Measurements from ENCODE around the gene POLDIP3.

The POLDIP3 gene

DNA sequence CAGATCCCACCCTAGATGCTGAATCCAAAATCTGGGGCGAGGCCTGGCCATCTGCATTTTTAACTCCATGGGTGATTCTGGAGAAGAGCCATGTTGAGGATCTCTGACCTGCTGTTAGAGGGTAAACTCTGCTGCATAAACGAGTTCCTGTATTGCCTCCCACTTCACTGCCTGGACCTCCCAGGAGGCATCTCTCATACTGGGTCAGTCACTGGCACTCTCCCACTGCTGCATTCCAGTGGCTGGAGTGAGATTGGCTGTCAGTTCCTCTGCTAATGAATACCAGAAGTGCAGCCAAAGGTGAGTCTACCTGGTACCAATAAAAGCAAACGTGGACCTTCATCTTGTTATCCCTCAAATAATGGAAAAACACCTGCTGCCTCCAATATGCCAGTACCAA lies 10.3 kb downstream of the POLDIP3 start:
- no peak for DNase-seq (ENCODE audit: low read depth, low spot score)
- no CpG with 5 or more reads among the region's 3 CpGs for WGBS (ENCODE audit: insufficient coverage, insufficient read length)
- no peaks in the 10 kb centered on the region for H3K4me1 ChIP-seq (ENCODE audit: control insufficient read depth, insufficient read depth, low read length)
- H3K27me3 ChIP-seq (ENCODE audit: control insufficient read depth, insufficient read depth, low read length) = no peaks in the 10 kb centered on the region
- no peak overlapping the region for H3K27ac ChIP-seq (ENCODE audit: low read length)
- H3K36me3 ChIP-seq (ENCODE audit: control insufficient read depth, insufficient read depth, low read length) = peaks cover 13% of the 10 kb centered on the region; the same call in 1 of the 2 replicates
- H3K9me3 ChIP-seq (ENCODE audit: control insufficient read depth, insufficient read depth, low read length) = no peaks in the 10 kb centered on the region
- no peak overlapping the region for H3K4me3 ChIP-seq (ENCODE audit: low read length)

DNA sequence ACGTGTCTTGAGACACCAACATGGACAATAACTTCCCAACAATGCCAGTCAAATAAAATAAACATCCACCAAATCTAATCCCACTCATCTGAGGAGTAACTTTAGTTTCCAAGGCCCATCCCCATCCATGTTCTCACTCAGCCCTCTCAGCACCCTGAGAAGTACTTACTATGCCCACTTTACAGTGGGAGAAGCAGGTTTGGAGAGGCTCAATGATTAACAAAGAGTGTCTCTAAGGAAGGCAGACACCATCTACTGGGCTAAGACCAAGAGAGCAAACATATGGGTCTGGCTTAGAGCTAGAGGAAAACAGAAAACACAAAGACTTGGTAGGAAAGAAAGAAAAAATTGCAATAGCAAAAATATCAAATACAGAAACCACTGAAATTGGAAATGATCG lies 11.3 kb downstream of the POLDIP3 start:
- no peak overlapping the region for H3K4me3 ChIP-seq (ENCODE audit: low read length)
- no peaks in the 10 kb centered on the region for H3K27me3 ChIP-seq (ENCODE audit: control insufficient read depth, insufficient read depth, low read length)
- DNase-seq (ENCODE audit: low read depth, low spot score) = no peak
- H3K27ac ChIP-seq (ENCODE audit: low read length) = no peak overlapping the region
- no peaks in the 10 kb centered on the region for H3K9me3 ChIP-seq (ENCODE audit: control insufficient read depth, insufficient read depth, low read length)
- H3K36me3 ChIP-seq (ENCODE audit: control insufficient read depth, insufficient read depth, low read length) = peaks cover 21% of the 10 kb centered on the region
- WGBS (ENCODE audit: insufficient coverage, insufficient read length) = no CpG with 5 or more reads among the region's 2 CpGs
- H3K4me1 ChIP-seq (ENCODE audit: control insufficient read depth, insufficient read depth, low read length) = no peaks in the 10 kb centered on the region

DNA sequence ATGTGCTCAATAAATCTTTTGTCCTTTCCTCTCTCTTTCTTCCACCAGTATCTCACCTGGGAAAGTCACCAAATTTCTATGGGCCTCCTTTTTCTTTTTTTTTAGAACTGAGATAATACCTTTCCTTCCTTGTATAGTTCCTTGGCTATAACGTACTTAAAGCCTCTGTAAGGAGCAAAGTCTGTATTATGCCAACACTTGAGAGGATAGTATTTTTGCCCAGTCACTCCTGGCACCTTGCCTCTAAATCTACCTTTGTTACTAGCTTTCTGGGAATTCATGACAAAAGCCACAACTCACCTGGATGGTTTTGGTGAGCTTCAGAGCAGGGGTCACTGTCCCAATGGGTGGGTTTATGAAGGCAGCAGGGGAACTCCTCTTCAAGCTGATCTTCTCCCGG lies 12.2 kb downstream of the POLDIP3 start:
- H3K9me3 ChIP-seq (ENCODE audit: control insufficient read depth, insufficient read depth, low read length) = no peaks in the 10 kb centered on the region
- no CpG with 5 or more reads among the region's 2 CpGs for WGBS (ENCODE audit: insufficient coverage, insufficient read length)
- no peak for DNase-seq (ENCODE audit: low read depth, low spot score)

DNA sequence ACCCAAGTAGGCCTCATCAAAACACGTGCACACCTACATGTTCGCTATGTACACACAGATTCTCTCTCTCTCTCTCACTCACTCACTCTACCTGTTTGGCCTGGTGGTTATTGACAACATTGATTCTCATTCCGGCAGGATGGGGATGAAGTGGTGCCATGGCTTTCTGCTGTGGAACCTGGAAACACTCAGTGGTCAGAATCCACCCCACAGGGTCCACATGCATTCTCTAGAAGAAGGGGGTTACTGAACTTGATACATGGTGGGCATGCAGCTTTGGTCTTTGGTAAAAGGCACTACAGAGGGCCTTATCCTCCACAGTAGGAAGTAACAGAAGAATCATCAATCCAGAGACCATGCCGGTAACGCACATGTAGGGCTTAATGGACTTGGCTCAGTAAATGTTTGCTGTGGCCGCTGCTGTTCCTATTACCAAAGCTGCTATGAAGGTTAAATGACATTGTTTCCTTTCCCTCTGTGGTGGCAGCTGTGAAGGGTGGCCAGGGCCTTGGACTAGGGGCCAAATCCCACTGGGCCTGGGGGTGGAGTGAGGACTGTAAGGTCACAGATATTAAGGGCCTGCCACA lies 12.7 kb downstream of the POLDIP3 start:
- Histone ChIP-seq H3K9me3 (ENCODE audit: control insufficient read depth, insufficient read depth, low read length) (no peaks in the 10 kb centered on the region), H3K4me3 (ENCODE audit: low read length) (no peak overlapping the region), H3K36me3 (ENCODE audit: control insufficient read depth, insufficient read depth, low read length) (peaks cover 25% of the 10 kb centered on the region), H3K27ac (ENCODE audit: low read length) (no peak overlapping the region), H3K4me1 (ENCODE audit: control insufficient read depth, insufficient read depth, low read length) (no peaks in the 10 kb centered on the region), H3K27me3 (ENCODE audit: control insufficient read depth, insufficient read depth, low read length) (no peaks in the 10 kb centered on the region)
- no CpG with 5 or more reads among the region's 6 CpGs for WGBS (ENCODE audit: insufficient coverage, insufficient read length)
- no peak for DNase-seq (ENCODE audit: low read depth, low spot score)

More for the DNA sequence above, 12.2 kb downstream of the POLDIP3 start:
- peaks cover 21% of the 10 kb centered on the region for H3K36me3 ChIP-seq (ENCODE audit: control insufficient read depth, insufficient read depth, low read length)
- H3K4me3 ChIP-seq (ENCODE audit: low read length) = no peak overlapping the region
- H3K4me1 ChIP-seq (ENCODE audit: control insufficient read depth, insufficient read depth, low read length) = no peaks in the 10 kb centered on the region
- no peaks in the 10 kb centered on the region for H3K27me3 ChIP-seq (ENCODE audit: control insufficient read depth, insufficient read depth, low read length)
- H3K27ac ChIP-seq (ENCODE audit: low read length) = no peak overlapping the region

DNA sequence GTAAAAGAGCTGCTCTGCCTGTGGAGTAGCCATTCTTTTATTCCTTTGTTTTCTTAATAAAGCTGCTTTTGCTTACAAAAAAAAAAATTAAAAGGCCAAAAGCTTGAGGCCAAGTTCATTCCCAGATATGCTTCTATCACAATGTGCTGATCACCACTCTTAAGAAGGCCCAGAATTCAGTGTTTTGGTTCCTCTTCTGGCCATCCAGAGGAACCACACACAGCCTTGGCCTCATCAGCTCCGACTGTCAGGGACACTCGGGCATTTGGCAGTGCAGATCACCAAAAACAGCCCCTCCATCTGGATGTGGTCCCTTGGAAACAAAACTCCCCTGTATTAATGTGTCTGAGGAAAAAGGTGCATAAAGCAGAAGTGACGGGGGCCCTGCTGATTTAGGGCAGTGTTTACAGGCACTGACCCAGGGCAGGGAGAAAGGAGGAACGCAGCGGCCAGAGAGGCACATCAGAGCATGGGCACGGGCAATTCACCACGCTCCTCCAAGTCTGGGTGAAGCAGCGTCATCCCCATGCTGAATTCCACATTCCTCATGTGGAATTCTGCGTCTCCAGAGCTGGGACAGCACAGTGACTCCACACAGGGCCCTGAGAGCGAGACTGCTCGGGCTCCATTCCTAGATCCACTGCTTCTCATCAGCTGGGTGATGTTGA lies 17.7 kb downstream of the POLDIP3 start:
- Histone ChIP-seq H3K4me1 (ENCODE audit: control insufficient read depth, insufficient read depth, low read length) (no peaks in the 10 kb centered on the region), H3K36me3 (ENCODE audit: control insufficient read depth, insufficient read depth, low read length) (peaks cover 38% of the 10 kb centered on the region)
- no CpG with 5 or more reads among the region's 11 CpGs for WGBS (ENCODE audit: insufficient coverage, insufficient read length)

DNA sequence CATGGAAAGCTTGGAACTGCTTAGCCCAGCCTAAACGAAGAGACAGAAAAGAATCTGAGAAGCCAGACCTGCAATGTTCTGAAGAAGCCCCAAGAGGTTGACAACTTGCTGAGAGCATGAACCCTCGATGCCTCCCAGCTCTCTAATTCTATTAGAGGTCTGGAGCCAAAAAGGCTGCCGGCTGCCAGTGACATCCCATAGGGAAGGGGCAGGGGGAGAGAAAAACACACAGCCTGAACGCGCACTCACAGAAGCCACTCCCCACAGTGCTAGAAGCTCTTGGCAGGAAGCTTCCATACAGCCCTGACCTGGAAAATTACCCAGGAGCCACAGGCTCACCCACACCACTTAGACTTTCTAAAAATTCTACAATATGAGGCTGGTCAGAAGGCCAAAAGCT lies 18.3 kb downstream of the POLDIP3 start:
- Histone ChIP-seq H3K4me1 (ENCODE audit: control insufficient read depth, insufficient read depth, low read length) (no peaks in the 10 kb centered on the region), H3K27ac (ENCODE audit: low read length) (no peak overlapping the region), H3K9me3 (ENCODE audit: control insufficient read depth, insufficient read depth, low read length) (no peaks in the 10 kb centered on the region), H3K4me3 (ENCODE audit: low read length) (no peak overlapping the region), H3K27me3 (ENCODE audit: control insufficient read depth, insufficient read depth, low read length) (no peaks in the 10 kb centered on the region), H3K36me3 (ENCODE audit: control insufficient read depth, insufficient read depth, low read length) (peaks cover 41% of the 10 kb centered on the region)
- no peak for DNase-seq (ENCODE audit: low read depth, low spot score)
- WGBS (ENCODE audit: insufficient coverage, insufficient read length) = no CpG with 5 or more reads among the region's 5 CpGs

More for the DNA sequence above, 17.7 kb downstream of the POLDIP3 start:
- Histone ChIP-seq H3K9me3 (ENCODE audit: control insufficient read depth, insufficient read depth, low read length) (no peaks in the 10 kb centered on the region), H3K27ac (ENCODE audit: low read length) (no peak overlapping the region), H3K27me3 (ENCODE audit: control insufficient read depth, insufficient read depth, low read length) (no peaks in the 10 kb centered on the region), H3K4me3 (ENCODE audit: low read length) (no peak overlapping the region)
- DNase-seq (ENCODE audit: low read depth, low spot score) = no peak

DNA sequence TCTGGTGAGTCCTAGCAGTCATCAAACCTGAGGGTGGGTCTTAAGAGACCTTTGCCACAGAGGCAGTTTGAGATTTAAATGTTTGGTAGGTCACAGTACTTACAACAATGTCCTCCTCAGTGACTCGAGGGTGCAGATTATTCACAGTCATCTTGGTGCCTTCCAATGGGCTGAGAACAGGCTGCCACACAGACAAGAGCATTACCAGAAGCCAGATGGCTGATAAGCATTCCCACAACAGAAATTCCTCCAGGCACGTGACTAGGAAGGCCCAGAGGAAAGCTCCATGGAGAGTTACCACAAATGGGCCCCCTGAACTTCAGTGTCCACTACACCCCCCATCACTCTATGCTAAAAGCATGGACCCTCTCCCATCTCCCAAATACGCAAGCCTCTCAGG lies 19.2 kb downstream of the POLDIP3 start:
- no peaks in the 10 kb centered on the region for H3K27me3 ChIP-seq (ENCODE audit: control insufficient read depth, insufficient read depth, low read length)
- no peaks in the 10 kb centered on the region for H3K9me3 ChIP-seq (ENCODE audit: control insufficient read depth, insufficient read depth, low read length)
- no CpG with 5 or more reads among the region's 3 CpGs for WGBS (ENCODE audit: insufficient coverage, insufficient read length)
- no peak for DNase-seq (ENCODE audit: low read depth, low spot score)
- no peak overlapping the region for H3K27ac ChIP-seq (ENCODE audit: low read length)
- no peaks in the 10 kb centered on the region for H3K4me1 ChIP-seq (ENCODE audit: control insufficient read depth, insufficient read depth, low read length)
- no peak overlapping the region for H3K4me3 ChIP-seq (ENCODE audit: low read length)
- peaks cover 41% of the 10 kb centered on the region for H3K36me3 ChIP-seq (ENCODE audit: control insufficient read depth, insufficient read depth, low read length)

DNA sequence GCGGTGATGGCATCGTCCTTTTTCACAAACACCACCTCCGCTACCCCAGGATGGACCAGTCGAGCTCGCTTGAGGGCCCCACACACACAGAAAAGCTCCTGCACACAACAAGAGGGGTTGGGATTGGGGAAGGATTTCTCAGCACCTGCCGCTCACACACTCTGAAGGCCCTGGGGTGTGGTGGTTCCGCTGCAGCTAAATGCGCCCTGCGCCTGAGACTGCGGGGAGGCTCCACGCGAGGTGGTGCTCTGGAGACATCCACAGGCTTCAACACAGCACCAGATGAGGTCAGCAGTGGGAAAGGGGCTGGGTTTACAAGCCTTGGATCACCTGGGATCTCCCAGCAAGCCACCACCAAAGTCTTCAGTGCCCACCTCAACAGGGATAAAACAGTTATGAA lies 22.7 kb downstream of the POLDIP3 start:
- WGBS (ENCODE audit: insufficient coverage, insufficient read length) = no CpG with 5 or more reads among the region's 12 CpGs

DNA sequence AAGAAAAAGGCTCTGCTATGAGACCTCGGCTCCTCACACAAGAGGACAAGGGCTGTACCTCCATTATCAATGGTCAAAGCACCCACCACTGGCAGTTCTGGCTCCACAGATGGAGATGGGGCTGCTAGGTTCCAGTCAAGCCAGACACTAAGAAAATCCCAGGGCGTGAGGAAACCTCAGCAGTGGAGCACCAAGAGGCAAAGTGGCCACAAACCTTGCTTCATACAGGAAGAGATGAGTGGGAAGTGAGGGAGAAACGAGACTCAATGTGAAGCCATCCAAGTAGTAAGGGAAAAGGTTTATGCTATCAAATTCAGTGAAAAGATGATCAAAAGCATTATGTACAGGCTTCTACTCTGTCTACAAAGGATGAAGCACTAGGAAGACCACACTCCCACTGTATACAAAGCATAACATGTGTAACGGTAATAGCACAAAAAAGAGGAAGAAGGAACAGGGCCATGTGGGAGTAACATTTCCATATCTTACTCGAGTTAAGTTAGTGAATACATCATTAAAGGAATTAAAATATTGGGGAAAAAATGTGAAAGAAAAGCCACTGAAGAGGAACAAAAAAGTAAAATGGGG lies 27.0 kb downstream of the POLDIP3 start:
- Histone ChIP-seq H3K9me3 (ENCODE audit: control insufficient read depth, insufficient read depth, low read length) (no peaks in the 10 kb centered on the region), H3K36me3 (ENCODE audit: control insufficient read depth, insufficient read depth, low read length) (peaks cover 43% of the 10 kb centered on the region), H3K27ac (ENCODE audit: low read length) (no peak overlapping the region), H3K27me3 (ENCODE audit: control insufficient read depth, insufficient read depth, low read length) (no peaks in the 10 kb centered on the region), H3K4me1 (ENCODE audit: control insufficient read depth, insufficient read depth, low read length) (no peaks in the 10 kb centered on the region), H3K4me3 (ENCODE audit: low read length) (no peak overlapping the region)
- DNase-seq (ENCODE audit: low read depth, low spot score) = no peak
- WGBS (ENCODE audit: insufficient coverage, insufficient read length) = no CpG with 5 or more reads among the region's 5 CpGs

More for the DNA sequence above, 22.7 kb downstream of the POLDIP3 start:
- Histone ChIP-seq H3K4me3 (ENCODE audit: low read length) (no peak overlapping the region), H3K27me3 (ENCODE audit: control insufficient read depth, insufficient read depth, low read length) (no peaks in the 10 kb centered on the region), H3K9me3 (ENCODE audit: control insufficient read depth, insufficient read depth, low read length) (no peaks in the 10 kb centered on the region), H3K4me1 (ENCODE audit: control insufficient read depth, insufficient read depth, low read length) (no peaks in the 10 kb centered on the region), H3K36me3 (ENCODE audit: control insufficient read depth, insufficient read depth, low read length) (peaks cover 38% of the 10 kb centered on the region), H3K27ac (ENCODE audit: low read length) (no peak overlapping the region)
- DNase-seq (ENCODE audit: low read depth, low spot score) = no peak

DNA sequence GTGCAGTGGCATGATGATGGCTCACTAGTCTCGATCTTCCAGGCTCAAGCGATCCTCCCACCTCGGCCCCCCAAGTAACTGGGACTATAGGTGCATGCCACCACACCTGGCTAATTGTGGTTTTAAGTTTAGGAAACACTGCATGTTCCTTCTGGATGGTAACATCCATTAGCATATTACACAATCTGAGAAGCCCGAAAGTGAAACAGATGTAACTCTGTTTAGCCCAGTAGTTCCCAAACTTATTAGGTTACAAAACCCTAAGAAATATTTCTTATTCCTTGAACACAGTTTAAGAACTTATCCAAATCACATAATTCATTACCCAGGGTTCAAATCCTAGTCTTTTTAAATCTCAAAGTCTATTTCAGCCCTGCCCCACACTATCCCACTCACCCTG lies 28.3 kb downstream of the POLDIP3 start:
- Histone ChIP-seq H3K4me1 (ENCODE audit: control insufficient read depth, insufficient read depth, low read length) (no peaks in the 10 kb centered on the region), H3K27ac (ENCODE audit: low read length) (no peak overlapping the region), H3K4me3 (ENCODE audit: low read length) (no peak overlapping the region), H3K9me3 (ENCODE audit: control insufficient read depth, insufficient read depth, low read length) (no peaks in the 10 kb centered on the region), H3K27me3 (ENCODE audit: control insufficient read depth, insufficient read depth, low read length) (no peaks in the 10 kb centered on the region), H3K36me3 (ENCODE audit: control insufficient read depth, insufficient read depth, low read length) (peaks cover 35% of the 10 kb centered on the region)
- whole genome bisulfite sequencing (ENCODE audit: insufficient coverage, insufficient read length) = no CpG with 5 or more reads among the region's 4 CpGs
- no peak for DNase-seq (ENCODE audit: low read depth, low spot score)
